Mesendoderm (in vitro differentiated cells): ENCODE measurements around the gene MBTD1.
"Not testable (repeated sequence)": the region's sequence is repeated elsewhere in the genome, so short reads cannot be mapped to it uniquely, and the experiment has no call there.

ENCODE experiments used
- DNase-seq: peaks from one replicate; pipeline ENCODE4 v3.0.0; 2013
- H2AK5ac ChIP-seq: 2 replicates; pipeline ENCODE4 v1.6.1; 2013; ENCODE audit warnings: low read length, inconsistent platforms
- H2BK120ac ChIP-seq: 2 replicates; pipeline ENCODE4 v1.6.1; 2013; ENCODE audit warnings: low read depth, mild to moderate bottlenecking, low read length, moderate library complexity, mixed read lengths
- H2BK15ac ChIP-seq: replicated peaks from 2 replicates; pipeline ENCODE4 v1.6.1; 2013; ENCODE audit warnings: low read depth, mild to moderate bottlenecking, moderate library complexity
- H2BK5ac ChIP-seq: 2 replicates; pipeline ENCODE4 v1.6.1; 2013; ENCODE audit warnings: low read length, inconsistent platforms
- H3K18ac ChIP-seq: 2 replicates; pipeline ENCODE4 v1.6.1; 2013; ENCODE audit warnings: mild to moderate bottlenecking, low read length, mixed read lengths
- H3K23ac ChIP-seq: one replicate; pipeline ENCODE4 v1.6.1; 2013; ENCODE audit warnings: low read length
- H3K27ac ChIP-seq: 2 replicates; pipeline ENCODE4 v1.5.1; 2013; ENCODE audit warnings: low read depth, mild to moderate bottlenecking, inconsistent platforms, low read length, moderate library complexity
- H3K27me3 ChIP-seq: 2 replicates; pipeline ENCODE4 v1.6.1; 2013; ENCODE audit warnings: low read length, control low read depth, mild to moderate bottlenecking, inconsistent platforms; ENCODE audit not compliant: insufficient read depth, poor library complexity
- H3K36me3 ChIP-seq: 2 replicates; pipeline ENCODE4 v1.6.1; 2013; ENCODE audit warnings: low read length, inconsistent platforms; ENCODE audit not compliant: control insufficient read depth, insufficient read depth
- H3K4ac ChIP-seq: one replicate; pipeline ENCODE4 v1.6.1; 2013; ENCODE audit warnings: low read depth, mild to moderate bottlenecking, low read length, moderate library complexity
- H3K4me1 ChIP-seq: 2 replicates; pipeline ENCODE4 v1.6.1; 2013; ENCODE audit warnings: low read depth, low read length, inconsistent platforms; ENCODE audit not compliant: control insufficient read depth
- H3K4me2 ChIP-seq: 2 replicates; pipeline ENCODE4 v1.6.1; 2013; ENCODE audit warnings: low read length
- H3K4me3 ChIP-seq: 2 replicates; pipeline ENCODE4 v1.5.1; 2013; ENCODE audit warnings: mild to moderate bottlenecking, low read length
- H3K56ac ChIP-seq: one replicate; pipeline ENCODE4 v1.6.1; 2013; ENCODE audit warnings: low read length
- H3K79me1 ChIP-seq: 2 replicates; pipeline ENCODE4 v1.6.1; 2013; ENCODE audit warnings: low read length, inconsistent platforms
- H3K79me2 ChIP-seq: 2 replicates; pipeline ENCODE4 v1.6.1; 2013; ENCODE audit warnings: mild to moderate bottlenecking, low read length; ENCODE audit not compliant: control insufficient read depth, insufficient read depth
- H3K9ac ChIP-seq: 2 replicates; pipeline ENCODE4 v1.6.1; 2013; ENCODE audit warnings: low read length, inconsistent platforms
- H4K5ac ChIP-seq: one replicate; pipeline ENCODE4 v1.6.1; 2013; ENCODE audit warnings: low read length
- H4K8ac ChIP-seq: one replicate; pipeline ENCODE4 v1.6.1; 2013; ENCODE audit warnings: low read depth, mild to moderate bottlenecking, control low read depth, low read length, moderate library complexity
- WGBS: extraction: QIAGEN DNeasy Blood & Tissue Kit; methylation state at CpG from one replicate; pipeline ENCODE4 v1.1.7; 2013; ENCODE audit warnings: low lambda C conversion rate, missing lambda C conversion rate; ENCODE audit not compliant: insufficient coverage; ENCODE audit errors: extremely low coverage; 5-methylcytosine and 5-hydroxymethylcytosine counted together

Gene MBTD1

DNA sequence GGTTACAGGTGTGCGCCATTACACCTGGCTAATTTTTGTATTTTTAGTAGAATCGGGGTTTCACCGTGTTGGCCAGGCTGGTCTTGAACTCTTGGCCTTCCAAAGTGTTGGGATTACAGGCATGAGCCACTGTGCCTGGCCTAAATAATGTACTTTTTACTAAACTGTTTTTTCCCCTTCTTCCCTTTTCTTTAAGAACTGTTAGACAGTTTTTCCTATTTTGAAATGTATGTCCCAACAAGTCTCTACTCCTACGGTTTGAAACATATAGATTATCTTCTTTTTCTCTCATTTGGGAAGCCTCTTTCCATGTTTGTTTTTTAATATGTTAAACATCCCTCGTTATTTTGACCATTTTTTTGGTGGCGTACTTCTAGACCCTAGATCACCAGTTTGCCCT lies 10.1 kb upstream of the MBTD1 start:
- H3K9ac ChIP-seq, result no peak overlapping the region
- peaks cover 7% of the 10 kb centered on the region for H3K79me1 ChIP-seq
- no peak overlapping the region for H4K8ac ChIP-seq
- no peak overlapping the region for H3K27ac ChIP-seq
- H3K4ac ChIP-seq, result no peak overlapping the region
- no peak overlapping the region for H4K5ac ChIP-seq
- H3K79me2 ChIP-seq, result peaks cover 6% of the 10 kb centered on the region
- H3K27me3 ChIP-seq, result no peaks in the 10 kb centered on the region
- no peak for DNase-seq
- H2BK15ac ChIP-seq, result no peak overlapping the region
- H3K4me3 ChIP-seq, result no peak overlapping the region
- H2AK5ac ChIP-seq, result no peak overlapping the region
- no peak overlapping the region for H2BK120ac ChIP-seq
- H3K36me3 ChIP-seq, result peaks cover 3% of the 10 kb centered on the region
- WGBS, result no CpG with 5 or more reads among the region's 6 CpGs
- H3K4me2 ChIP-seq, result no peak overlapping the region
- H3K18ac ChIP-seq, result no peak overlapping the region
- H3K56ac ChIP-seq, result no peak overlapping the region
- H2BK5ac ChIP-seq, result no peak overlapping the region
- H3K4me1 ChIP-seq, result no peaks in the 10 kb centered on the region
- H3K23ac ChIP-seq, result no peak overlapping the region

DNA sequence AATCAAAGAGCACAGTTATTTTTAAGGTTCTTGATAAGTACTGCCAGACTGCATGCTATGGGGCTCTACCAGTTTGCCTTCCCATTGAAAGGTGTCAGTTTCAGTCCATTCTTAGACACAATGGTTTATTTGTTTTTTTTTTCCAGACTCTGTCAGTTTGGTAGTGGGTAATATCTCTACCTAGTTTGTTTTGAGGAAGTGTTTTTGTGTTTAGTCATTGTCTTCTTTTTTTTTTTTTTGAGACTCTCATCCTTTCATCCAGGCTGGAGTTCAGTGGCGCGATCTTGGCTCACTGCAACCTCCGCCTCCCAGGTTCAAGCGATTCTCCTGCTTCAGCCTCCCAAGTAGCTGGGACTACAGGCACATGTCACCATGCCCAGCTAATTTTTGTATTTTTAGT lies 4.6 kb upstream of the MBTD1 start:
- not testable (repeated sequence) for H2BK5ac ChIP-seq, DNase-seq, H2BK120ac ChIP-seq, H3K36me3 ChIP-seq, H3K27ac ChIP-seq, H2BK15ac ChIP-seq, H3K4me3 ChIP-seq, H3K23ac ChIP-seq, H3K4ac ChIP-seq, H3K4me2 ChIP-seq, H4K5ac ChIP-seq, H3K27me3 ChIP-seq, H3K4me1 ChIP-seq, H4K8ac ChIP-seq, H3K18ac ChIP-seq, H2AK5ac ChIP-seq, H3K9ac ChIP-seq, H3K56ac ChIP-seq
- H3K79me1 ChIP-seq, result peaks cover 14% of the 10 kb centered on the region
- no CpG with 5 or more reads among the region's 4 CpGs for WGBS
- H3K79me2 ChIP-seq, result peaks cover 32% of the 10 kb centered on the region

DNA sequence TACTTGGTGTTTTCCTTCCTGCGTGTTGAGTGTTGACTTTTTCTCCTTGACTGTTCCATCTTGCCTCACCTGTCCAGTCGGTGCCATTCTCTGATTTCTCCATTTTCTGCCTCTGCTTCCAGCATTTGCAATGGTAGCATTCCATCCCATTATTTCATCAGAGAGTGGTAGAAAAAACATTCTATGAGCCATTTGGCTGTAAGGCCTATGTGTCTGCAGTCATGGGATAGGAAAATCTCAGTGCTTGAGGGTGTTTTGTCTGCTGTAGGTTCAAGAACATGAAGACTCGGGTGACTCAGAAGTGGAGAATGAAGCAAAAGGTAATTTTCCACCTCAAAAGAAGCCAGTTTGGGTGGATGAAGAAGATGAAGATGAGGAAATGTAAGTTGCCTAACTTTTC lies 3.2 kb upstream of the MBTD1 start:
- DNase-seq, result peak; percentile 35

DNA sequence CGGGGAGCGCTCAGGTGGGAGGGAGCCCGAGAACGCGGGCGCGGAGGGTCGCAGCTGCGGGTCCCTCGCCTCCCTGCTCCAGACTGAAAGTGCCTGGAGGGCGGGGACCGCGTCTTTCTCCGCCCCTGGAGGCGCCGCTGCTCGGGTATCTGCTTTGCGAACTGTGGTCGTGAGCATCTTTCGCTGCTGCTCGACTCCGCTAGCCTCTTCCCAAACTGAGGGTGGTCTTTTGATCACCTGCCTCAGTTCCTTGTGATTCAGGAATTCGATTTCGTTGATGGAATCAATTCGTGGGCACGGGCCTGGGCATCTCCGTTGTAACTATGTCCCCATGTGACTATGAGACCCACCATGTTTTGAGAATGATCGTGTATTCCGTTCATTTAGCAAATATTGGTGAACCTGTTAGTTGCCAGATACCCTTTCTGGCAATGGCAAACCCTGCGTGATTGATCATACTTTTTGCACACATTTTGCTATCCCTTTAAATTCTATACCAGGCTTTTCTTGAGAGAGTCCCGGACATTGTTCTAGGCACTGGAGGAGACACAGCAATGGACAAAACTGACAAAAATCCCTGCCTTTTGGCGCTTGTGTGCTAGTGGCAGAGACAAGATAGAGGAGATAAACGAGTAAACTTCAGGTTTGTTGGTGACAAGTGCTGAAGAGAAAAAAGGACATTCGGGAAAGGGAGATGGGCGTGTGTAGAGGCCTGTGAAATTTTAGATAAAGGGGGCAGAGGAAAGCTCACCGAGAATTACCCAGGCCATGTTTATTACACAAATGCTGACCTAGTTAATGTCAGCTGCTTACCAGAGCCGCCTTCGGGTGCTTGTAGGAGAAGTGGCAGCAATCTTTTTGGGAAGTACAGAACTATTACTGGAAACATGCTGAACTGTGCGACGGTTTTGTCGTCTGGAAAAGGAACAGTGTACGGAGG lies 1.4 kb upstream of the MBTD1 start:
- H2BK120ac ChIP-seq, result no peak overlapping the region
- no peak overlapping the region for H2BK15ac ChIP-seq
- peak overlapping the region; percentile 3 for H3K23ac ChIP-seq
- DNase-seq, result peak; percentile 82
- H3K18ac ChIP-seq, result peak overlapping the region; percentile 89
- H3K56ac ChIP-seq, result peak overlapping the region; percentile 90
- no CpG with 5 or more reads among the region's 42 CpGs for WGBS
- no peaks in the 10 kb centered on the region for H3K27me3 ChIP-seq
- H4K8ac ChIP-seq, result no peak overlapping the region
- H3K36me3 ChIP-seq, result no peaks in the 10 kb centered on the region
- peak overlapping the region; percentile 83 for H3K4me3 ChIP-seq
- H4K5ac ChIP-seq, result no peak overlapping the region
- peak overlapping the region; percentile 78 for H3K4me2 ChIP-seq
- peak overlapping the region; percentile 93 for H3K27ac ChIP-seq
- H3K4me1 ChIP-seq, result peaks cover 2% of the 10 kb centered on the region
- H3K9ac ChIP-seq, result peak overlapping the region; percentile 94
- H2AK5ac ChIP-seq, result no peak overlapping the region
- H3K79me2 ChIP-seq, result peaks cover 55% of the 10 kb centered on the region
- peaks cover 17% of the 10 kb centered on the region for H3K79me1 ChIP-seq
- H2BK5ac ChIP-seq, result no peak overlapping the region
- H3K4ac ChIP-seq, result no peak overlapping the region

More for the DNA sequence above, 3.2 kb upstream of the MBTD1 start:
- Histone ChIP-seq H3K4me2 (no peak overlapping the region), H2BK15ac (no peak overlapping the region), H3K56ac (no peak overlapping the region), H2AK5ac (no peak overlapping the region), H3K4ac (no peak overlapping the region), H3K18ac (no peak overlapping the region), H3K79me2 (peaks cover 44% of the 10 kb centered on the region), H3K4me1 (peaks cover 2% of the 10 kb centered on the region), H3K4me3 (no peak overlapping the region), H3K36me3 (no peaks in the 10 kb centered on the region), H3K27ac (no peak overlapping the region), H2BK5ac (no peak overlapping the region), H4K8ac (no peak overlapping the region), H2BK120ac (no peak overlapping the region), H3K9ac (no peak overlapping the region), H4K5ac (no peak overlapping the region), H3K27me3 (no peaks in the 10 kb centered on the region), H3K23ac (peak overlapping the region; percentile 6), H3K79me1 (peaks cover 15% of the 10 kb centered on the region)
- WGBS, result no CpG with 5 or more reads among the region's 3 CpGs

DNA sequence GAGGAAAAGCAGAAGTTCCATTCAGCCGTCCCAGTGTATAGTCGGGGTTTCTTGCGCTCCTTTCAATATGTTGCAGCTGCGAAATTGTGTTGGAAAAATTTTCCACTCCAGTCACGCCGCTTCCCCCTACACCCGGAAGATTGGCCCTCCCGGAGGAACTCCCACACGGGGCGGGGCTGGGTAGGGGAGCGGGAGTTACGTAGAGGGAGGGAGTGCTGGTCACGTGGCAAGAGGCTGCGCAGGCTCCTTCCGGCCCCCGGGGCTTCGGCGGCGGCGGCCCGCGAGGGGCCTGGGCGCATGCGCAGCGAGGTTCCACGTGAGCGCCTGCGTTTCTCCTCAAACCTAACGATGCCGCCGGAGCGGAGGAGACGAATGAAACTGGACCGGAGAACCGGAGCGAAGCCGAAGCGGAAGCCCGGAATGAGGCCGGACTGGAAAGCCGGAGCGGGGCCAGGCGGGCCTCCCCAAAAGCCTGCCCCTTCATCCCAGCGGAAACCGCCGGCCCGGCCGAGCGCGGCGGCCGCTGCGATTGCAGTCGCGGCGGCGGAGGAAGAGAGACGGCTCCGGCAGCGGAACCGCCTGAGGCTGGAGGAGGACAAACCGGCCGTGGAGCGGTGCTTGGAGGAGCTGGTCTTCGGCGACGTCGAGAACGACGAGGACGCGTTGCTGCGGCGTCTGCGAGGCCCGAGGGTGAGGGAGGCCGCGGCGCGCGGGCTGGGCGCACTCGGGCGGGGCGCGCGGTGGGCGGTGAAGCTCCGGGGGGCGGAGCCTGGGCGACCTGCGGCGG lies 581 bp upstream of the MBTD1 start, which contains the start of gene UTP18:
Gene UTP18 (plus strand): TSS at position 310 of the 787 bp plus-strand sequence. CDS start 39 bp downstream, at position 349.
- peak within 1 kb of the TSS; percentile 87 for H4K5ac ChIP-seq
- no peaks in the 10 kb centered on the region for H3K36me3 ChIP-seq
- H4K8ac ChIP-seq, result peak within 1 kb of the TSS; percentile 77
- no peak within 1 kb of the TSS for H2BK120ac ChIP-seq
- peak within 1 kb of the TSS; percentile 89 for H3K18ac ChIP-seq
- peaks cover 17% of the 10 kb centered on the region for H3K79me1 ChIP-seq
- H3K4ac ChIP-seq, result peak within 1 kb of the TSS; percentile 100
- H2AK5ac ChIP-seq, result no peak within 1 kb of the TSS
- peak within 1 kb of the TSS; percentile 98 for H3K4me3 ChIP-seq
- peak; percentile 99 for DNase-seq
- H3K56ac ChIP-seq, result peak within 1 kb of the TSS; percentile 96
- no peaks in the 10 kb centered on the region for H3K27me3 ChIP-seq
- H2BK5ac ChIP-seq, result peak within 1 kb of the TSS; percentile 94
- WGBS, result no CpG with 5 or more reads among the region's 93 CpGs
- H3K9ac ChIP-seq, result peak within 1 kb of the TSS; percentile 94
- peak within 1 kb of the TSS; percentile 93 for H3K27ac ChIP-seq
- no peak within 1 kb of the TSS for H2BK15ac ChIP-seq
- peaks cover 2% of the 10 kb centered on the region for H3K4me1 ChIP-seq
- H3K4me2 ChIP-seq, result peak within 1 kb of the TSS; percentile 80
- H3K79me2 ChIP-seq, result peaks cover 63% of the 10 kb centered on the region
- H3K23ac ChIP-seq, result peak within 1 kb of the TSS; percentile 3
